ENCODE data around the gene RBM34.
"Not testable (repeated sequence)": the region's sequence is repeated elsewhere in the genome, so short reads cannot be mapped to it uniquely, and the experiment has no call there.

Gene RBM34

GRCh38 chr1:235160957-235161684 is at the start of gene RBM34:
Gene RBM34, minus strand, starts transcription at chr1:235161250. Its CDS starts 24 bp downstream, at chr1:235161226.
- peak; percentile 93 for DNase-seq

- DNase-seq = peak; percentile 27
Observed at GRCh38 chr1:235207209-235207565, 46.1 kb upstream of the RBM34 start.

GRCh38 chr1:235206533-235207208 is 45.6 kb upstream of the RBM34 start:
- no peak for DNase-seq

- DNase-seq = no peak
Observed at GRCh38 chr1:235205687-235206086, 44.6 kb upstream of the RBM34 start.

GRCh38 chr1:235203428-235203827 is 42.4 kb upstream of the RBM34 start:
- no peak for DNase-seq

GRCh38 chr1:235202447-235202846 is 41.4 kb upstream of the RBM34 start:
- DNase-seq = not testable (repeated sequence)

- no peak for DNase-seq
Observed at GRCh38 chr1:235199441-235199840, 38.4 kb upstream of the RBM34 start.

GRCh38 chr1:235190431-235190830 is 29.4 kb upstream of the RBM34 start:
- DNase-seq = no peak

GRCh38 chr1:235187316-235187715 is 26.3 kb upstream of the RBM34 start:
- DNase-seq = no peak

GRCh38 chr1:235181561-235182245 is 20.7 kb upstream of the RBM34 start:
- no peak for DNase-seq

- DNase-seq = no peak
Observed at GRCh38 chr1:235180916-235181460, 19.9 kb upstream of the RBM34 start.

- no peak for DNase-seq
Observed at GRCh38 chr1:235176486-235176885, 15.4 kb upstream of the RBM34 start.

GRCh38 chr1:235169986-235170385 is 8.9 kb upstream of the RBM34 start:
- DNase-seq = no peak

GRCh38 chr1:235168375-235168774 is 7.3 kb upstream of the RBM34 start:
- no peak for DNase-seq

- DNase-seq = no peak
Observed at GRCh38 chr1:235161685-235162327, 756 bp upstream of the RBM34 start.

- no peak for DNase-seq
Observed at GRCh38 chr1:235160383-235160956, 580 bp downstream of the RBM34 start.

GRCh38 chr1:235159930-235160329 is 1.1 kb downstream of the RBM34 start:
- not testable (repeated sequence) for DNase-seq

- DNase-seq = not testable (repeated sequence)
Observed at GRCh38 chr1:235159284-235159683, 1.8 kb downstream of the RBM34 start.

GRCh38 chr1:235158680-235159079 is 2.4 kb downstream of the RBM34 start:
- no peak for DNase-seq

GRCh38 chr1:235157150-235157549 is 3.9 kb downstream of the RBM34 start:
- DNase-seq = no peak

- no peak for DNase-seq
Observed at GRCh38 chr1:235156740-235157139, 4.3 kb downstream of the RBM34 start.

GRCh38 chr1:235156265-235156664 is 4.8 kb downstream of the RBM34 start:
- no peak for DNase-seq

GRCh38 chr1:235152235-235152634 is 8.8 kb downstream of the RBM34 start:
- no peak for DNase-seq

Data from activated CD8-positive, alpha-beta memory T cell treated with anti-CD3 and anti-CD28 coated beads, Interleukin-2, amount 50 U/mL, for 4 hours (primary cell).